ENCODE data around the gene EML1.

GRCh38 chr14:99907761-99908652 lies 114.8 kb downstream of the EML1 start:
- TF ChIP-seq POLR2A (IDR thresholded peaks at IDR 0.05; ENCODE audit: low read depth) (no peak), CTCF (IDR thresholded peaks at IDR 0.05) (no peak)

Measured in esophagus muscularis mucosa (tissue), 3 donors.